Tibial nerve (tissue), 4 donors: ENCODE results near the gene PDE1A.

Source experiments
- CTCF ChIP-seq, 5 experiments: fragments of 200-600 bp in 3 of 5; fragments of 450-650 bp in 2 of 5; sonication (generic) in 3 of 5; IDR thresholded peaks; one replicate each; pipeline ENCODE4 v1.5.1; 2016 to 2019; ENCODE audit warnings: antibody characterized with exemption in 5 of 5, mild to moderate bottlenecking in 3 of 5, moderate library complexity in 2 of 5
- EP300 ChIP-seq, 2 donors: sonication (generic); formaldehyde crosslinking; IDR thresholded peaks; one replicate each; pipeline ENCODE4 v1.6.1; 2017; ENCODE audit warnings: antibody characterized with exemption in 2 of 2, mild to moderate bottlenecking in 1 of 2
- POLR2A ChIP-seq, 2 donors: fragments of 450-650 bp; IDR thresholded peaks; one replicate each; pipeline ENCODE4 v1.6.1; 2017; ENCODE audit warnings: antibody characterized with exemption in 2 of 2, mild to moderate bottlenecking in 2 of 2, moderate library complexity in 2 of 2

GRCh38 chr2:182224669-182225068 lies 202.2 kb downstream of the PDE1A start:
- TF ChIP-seq CTCF (IDR thresholded peaks at IDR 0.05), result no peak
- TF ChIP-seq POLR2A (IDR thresholded peaks at IDR 0.05), result no peak
- no peak for TF ChIP-seq EP300 (IDR thresholded peaks at IDR 0.05)
